ENCODE measurements around the gene FRG2. TPM values are rescaled to one million over a fixed set of nuclear protein-coding genes. Genes with fewer than 3 reads are reported as not detected.

Gene FRG2
- total and polyA plus RNA-seq, 10 of the 15 experiments (the other 5 are each of a cell fraction or from before 2014, with no cell fraction given), result 0.04 TPM; not detected in 9

DNA sequence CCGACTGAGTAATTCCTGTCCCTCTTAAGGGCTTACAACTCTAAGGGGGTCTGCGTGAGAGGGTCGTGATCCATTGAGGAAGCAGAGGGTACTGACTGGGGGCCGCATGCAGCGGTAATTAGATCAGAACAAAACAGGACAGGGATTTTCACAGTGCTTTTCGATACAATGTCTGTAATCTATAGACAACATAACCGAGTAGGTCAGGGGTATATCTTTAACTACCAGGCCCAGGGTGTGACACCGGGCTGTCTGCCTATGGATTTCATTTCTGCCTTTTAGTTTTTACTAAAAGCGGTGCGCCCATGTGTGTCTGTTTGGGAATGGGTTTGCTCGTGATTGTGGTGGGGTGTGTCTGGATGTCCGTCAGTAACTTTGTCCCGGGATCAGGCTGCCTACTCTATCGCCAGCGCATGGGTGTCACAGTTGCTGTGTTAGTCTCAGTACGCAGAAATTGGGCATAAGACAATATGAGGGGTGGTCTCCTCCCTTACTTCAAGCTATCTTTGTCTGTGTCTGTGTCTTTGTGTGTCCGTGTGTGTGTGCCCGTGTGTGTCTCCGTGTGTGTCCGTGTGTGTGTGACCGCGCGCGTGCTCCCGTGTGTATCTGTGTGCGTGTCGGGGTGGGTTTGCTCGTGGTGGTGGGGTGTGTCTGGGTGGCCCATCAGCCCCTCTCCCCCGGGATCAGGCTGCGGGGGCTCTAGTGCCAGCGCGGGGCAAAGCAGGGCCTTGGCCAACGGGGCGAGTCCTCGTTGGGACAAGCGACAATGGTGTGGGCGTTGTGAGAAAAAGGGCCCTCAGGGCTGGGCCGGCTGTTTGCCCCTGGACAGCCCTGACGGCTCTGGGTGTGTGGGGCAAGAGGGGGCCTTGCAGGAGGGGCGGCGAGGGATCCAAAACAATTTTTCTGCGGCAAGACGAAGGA is 10.4 kb downstream of the FRG2 start (continued):
- TF ChIP-seq, protein P1, sequence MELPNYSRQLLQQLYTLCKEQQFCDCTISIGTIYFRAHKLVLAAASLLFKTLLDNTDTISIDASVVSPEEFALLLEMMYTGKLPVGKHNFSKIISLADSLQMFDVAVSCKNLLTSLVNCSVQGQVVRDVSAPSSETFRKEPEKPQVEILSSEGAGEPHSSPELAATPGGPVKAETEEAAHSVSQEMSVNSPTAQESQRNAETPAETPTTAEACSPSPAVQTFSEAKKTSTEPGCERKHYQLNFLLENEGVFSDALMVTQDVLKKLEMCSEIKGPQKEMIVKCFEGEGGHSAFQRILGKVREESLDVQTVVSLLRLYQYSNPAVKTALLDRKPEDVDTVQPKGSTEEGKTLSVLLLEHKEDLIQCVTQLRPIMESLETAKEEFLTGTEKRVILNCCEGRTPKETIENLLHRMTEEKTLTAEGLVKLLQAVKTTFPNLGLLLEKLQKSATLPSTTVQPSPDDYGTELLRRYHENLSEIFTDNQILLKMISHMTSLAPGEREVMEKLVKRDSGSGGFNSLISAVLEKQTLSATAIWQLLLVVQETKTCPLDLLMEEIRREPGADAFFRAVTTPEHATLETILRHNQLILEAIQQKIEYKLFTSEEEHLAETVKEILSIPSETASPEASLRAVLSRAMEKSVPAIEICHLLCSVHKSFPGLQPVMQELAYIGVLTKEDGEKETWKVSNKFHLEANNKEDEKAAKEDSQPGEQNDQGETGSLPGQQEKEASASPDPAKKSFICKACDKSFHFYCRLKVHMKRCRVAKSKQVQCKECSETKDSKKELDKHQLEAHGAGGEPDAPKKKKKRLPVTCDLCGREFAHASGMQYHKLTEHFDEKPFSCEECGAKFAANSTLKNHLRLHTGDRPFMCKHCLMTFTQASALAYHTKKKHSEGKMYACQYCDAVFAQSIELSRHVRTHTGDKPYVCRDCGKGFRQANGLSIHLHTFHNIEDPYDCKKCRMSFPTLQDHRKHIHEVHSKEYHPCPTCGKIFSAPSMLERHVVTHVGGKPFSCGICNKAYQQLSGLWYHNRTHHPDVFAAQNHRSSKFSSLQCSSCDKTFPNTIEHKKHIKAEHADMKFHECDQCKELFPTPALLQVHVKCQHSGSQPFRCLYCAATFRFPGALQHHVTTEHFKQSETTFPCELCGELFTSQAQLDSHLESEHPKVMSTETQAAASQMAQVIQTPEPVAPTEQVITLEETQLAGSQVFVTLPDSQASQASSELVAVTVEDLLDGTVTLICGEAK (IDR thresholded peaks at IDR 0.05; ENCODE audit: borderline replicate concordance), result no peak
- TF ChIP-seq IKZF1 (conservative IDR thresholded peaks at IDR 0.05), result no peak
- TF ChIP-seq USF2 (IDR thresholded peaks at IDR 0.05; ENCODE audit: borderline replicate concordance, low read depth, low read length), result no peak
- TF ChIP-seq CBX5 (IDR thresholded peaks at IDR 0.05; ENCODE audit: low read depth), result no peak
